ENCODE data around the gene ENTHD1. TPM values are rescaled to one million over a fixed set of nuclear protein-coding genes. Genes with fewer than 3 reads are reported as not detected.

The ENTHD1 gene
- total and polyA plus RNA-seq, 9 of the 15 experiments (the other 6 are each of a cell fraction or from before 2014, with no cell fraction given) = 0.13 to 0.98 (median 0.35) TPM

DNA sequence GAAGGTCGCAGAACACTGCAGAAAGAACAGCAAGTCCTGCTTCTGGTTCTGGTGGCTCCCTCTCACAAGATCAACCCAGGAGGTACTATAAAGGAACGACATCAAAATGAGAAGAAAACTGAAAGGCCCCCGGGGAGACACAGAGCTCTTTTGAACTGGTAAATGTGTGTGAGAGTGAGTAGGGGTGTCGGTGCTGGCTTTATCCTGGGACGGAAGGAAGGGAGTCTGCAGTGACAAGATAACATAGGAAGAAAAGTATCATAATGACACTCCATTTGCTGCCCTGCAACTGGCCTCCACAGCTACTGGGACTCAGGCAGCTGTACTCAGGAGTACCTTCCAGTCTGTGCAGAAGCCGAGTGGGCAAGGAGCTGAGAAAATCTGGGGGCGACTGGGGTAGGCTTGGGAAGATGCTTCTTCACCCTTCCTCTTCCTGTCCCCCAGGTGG, 60.9 kb downstream of the ENTHD1 start (continued):
- TF ChIP-seq, protein P1, sequence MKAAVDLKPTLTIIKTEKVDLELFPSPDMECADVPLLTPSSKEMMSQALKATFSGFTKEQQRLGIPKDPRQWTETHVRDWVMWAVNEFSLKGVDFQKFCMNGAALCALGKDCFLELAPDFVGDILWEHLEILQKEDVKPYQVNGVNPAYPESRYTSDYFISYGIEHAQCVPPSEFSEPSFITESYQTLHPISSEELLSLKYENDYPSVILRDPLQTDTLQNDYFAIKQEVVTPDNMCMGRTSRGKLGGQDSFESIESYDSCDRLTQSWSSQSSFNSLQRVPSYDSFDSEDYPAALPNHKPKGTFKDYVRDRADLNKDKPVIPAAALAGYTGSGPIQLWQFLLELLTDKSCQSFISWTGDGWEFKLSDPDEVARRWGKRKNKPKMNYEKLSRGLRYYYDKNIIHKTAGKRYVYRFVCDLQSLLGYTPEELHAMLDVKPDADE (conservative IDR thresholded peaks at IDR 0.05; ENCODE audit: control insufficient read depth, low read depth, low read length) = no peak
- TF ChIP-seq MTA3 (IDR thresholded peaks at IDR 0.05; ENCODE audit: borderline replicate concordance) (peak; percentile 56; the same call in 1 of the 2 replicates), HLTF (IDR thresholded peaks at IDR 0.05) (no peak), ZNF75A (CRISPR knock-in tag; IDR thresholded peaks at IDR 0.05) (no peak), EHMT2 (IDR thresholded peaks at IDR 0.05) (no peak), CC2D1A (IDR thresholded peaks at IDR 0.05) (peak; percentile 16; the same call in 1 of the 2 replicates), HNRNPH1 (optimal IDR thresholded peaks at IDR 0.05; ENCODE audit: low read depth, low read length) (no peak), ATF7 (IDR thresholded peaks at IDR 0.05) (peak; percentile 42; the same call in 1 of the 2 replicates), ZNF79 (CRISPR knock-in tag; IDR thresholded peaks at IDR 0.05; ENCODE audit: low read depth) (peak; percentile 39; the same call in 1 of the 2 replicates), NFIC (IDR thresholded peaks at IDR 0.05) (peak; percentile 42; the same call in 1 of the 2 replicates), ZNF766 (CRISPR knock-in tag; conservative IDR thresholded peaks at IDR 0.05) (no peak), MCM7 (IDR thresholded peaks at IDR 0.05) (no peak), TAF15 (IDR thresholded peaks at IDR 0.05; ENCODE audit: low read depth, low read length) (no peak), KDM5B (IDR thresholded peaks at IDR 0.05; ENCODE audit: insufficient replicate concordance, low read depth, low read length) (peak; percentile 47), BRD4 (IDR thresholded peaks at IDR 0.05) (no peak)
- TF ChIP-seq, protein P2, sequence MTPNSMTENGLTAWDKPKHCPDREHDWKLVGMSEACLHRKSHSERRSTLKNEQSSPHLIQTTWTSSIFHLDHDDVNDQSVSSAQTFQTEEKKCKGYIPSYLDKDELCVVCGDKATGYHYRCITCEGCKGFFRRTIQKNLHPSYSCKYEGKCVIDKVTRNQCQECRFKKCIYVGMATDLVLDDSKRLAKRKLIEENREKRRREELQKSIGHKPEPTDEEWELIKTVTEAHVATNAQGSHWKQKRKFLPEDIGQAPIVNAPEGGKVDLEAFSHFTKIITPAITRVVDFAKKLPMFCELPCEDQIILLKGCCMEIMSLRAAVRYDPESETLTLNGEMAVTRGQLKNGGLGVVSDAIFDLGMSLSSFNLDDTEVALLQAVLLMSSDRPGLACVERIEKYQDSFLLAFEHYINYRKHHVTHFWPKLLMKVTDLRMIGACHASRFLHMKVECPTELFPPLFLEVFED (CRISPR knock-in tag; conservative IDR thresholded peaks at IDR 0.05) = no peak
- TF ChIP-seq, protein P3, sequence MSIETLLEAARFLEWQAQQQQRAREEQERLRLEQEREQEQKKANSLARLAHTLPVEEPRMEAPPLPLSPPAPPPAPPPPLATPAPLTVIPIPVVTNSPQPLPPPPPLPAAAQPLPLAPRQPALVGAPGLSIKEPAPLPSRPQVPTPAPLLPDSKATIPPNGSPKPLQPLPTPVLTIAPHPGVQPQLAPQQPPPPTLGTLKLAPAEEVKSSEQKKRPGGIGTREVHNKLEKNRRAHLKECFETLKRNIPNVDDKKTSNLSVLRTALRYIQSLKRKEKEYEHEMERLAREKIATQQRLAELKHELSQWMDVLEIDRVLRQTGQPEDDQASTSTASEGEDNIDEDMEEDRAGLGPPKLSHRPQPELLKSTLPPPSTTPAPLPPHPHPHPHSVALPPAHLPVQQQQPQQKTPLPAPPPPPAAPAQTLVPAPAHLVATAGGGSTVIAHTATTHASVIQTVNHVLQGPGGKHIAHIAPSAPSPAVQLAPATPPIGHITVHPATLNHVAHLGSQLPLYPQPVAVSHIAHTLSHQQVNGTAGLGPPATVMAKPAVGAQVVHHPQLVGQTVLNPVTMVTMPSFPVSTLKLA (conservative IDR thresholded peaks at IDR 0.05) = no peak
- TF ChIP-seq, protein P4, sequence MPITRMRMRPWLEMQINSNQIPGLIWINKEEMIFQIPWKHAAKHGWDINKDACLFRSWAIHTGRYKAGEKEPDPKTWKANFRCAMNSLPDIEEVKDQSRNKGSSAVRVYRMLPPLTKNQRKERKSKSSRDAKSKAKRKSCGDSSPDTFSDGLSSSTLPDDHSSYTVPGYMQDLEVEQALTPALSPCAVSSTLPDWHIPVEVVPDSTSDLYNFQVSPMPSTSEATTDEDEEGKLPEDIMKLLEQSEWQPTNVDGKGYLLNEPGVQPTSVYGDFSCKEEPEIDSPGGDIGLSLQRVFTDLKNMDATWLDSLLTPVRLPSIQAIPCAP (CRISPR knock-in tag; IDR thresholded peaks at IDR 0.05; ENCODE audit: borderline replicate concordance) = no peak
- TF ChIP-seq, protein P5, sequence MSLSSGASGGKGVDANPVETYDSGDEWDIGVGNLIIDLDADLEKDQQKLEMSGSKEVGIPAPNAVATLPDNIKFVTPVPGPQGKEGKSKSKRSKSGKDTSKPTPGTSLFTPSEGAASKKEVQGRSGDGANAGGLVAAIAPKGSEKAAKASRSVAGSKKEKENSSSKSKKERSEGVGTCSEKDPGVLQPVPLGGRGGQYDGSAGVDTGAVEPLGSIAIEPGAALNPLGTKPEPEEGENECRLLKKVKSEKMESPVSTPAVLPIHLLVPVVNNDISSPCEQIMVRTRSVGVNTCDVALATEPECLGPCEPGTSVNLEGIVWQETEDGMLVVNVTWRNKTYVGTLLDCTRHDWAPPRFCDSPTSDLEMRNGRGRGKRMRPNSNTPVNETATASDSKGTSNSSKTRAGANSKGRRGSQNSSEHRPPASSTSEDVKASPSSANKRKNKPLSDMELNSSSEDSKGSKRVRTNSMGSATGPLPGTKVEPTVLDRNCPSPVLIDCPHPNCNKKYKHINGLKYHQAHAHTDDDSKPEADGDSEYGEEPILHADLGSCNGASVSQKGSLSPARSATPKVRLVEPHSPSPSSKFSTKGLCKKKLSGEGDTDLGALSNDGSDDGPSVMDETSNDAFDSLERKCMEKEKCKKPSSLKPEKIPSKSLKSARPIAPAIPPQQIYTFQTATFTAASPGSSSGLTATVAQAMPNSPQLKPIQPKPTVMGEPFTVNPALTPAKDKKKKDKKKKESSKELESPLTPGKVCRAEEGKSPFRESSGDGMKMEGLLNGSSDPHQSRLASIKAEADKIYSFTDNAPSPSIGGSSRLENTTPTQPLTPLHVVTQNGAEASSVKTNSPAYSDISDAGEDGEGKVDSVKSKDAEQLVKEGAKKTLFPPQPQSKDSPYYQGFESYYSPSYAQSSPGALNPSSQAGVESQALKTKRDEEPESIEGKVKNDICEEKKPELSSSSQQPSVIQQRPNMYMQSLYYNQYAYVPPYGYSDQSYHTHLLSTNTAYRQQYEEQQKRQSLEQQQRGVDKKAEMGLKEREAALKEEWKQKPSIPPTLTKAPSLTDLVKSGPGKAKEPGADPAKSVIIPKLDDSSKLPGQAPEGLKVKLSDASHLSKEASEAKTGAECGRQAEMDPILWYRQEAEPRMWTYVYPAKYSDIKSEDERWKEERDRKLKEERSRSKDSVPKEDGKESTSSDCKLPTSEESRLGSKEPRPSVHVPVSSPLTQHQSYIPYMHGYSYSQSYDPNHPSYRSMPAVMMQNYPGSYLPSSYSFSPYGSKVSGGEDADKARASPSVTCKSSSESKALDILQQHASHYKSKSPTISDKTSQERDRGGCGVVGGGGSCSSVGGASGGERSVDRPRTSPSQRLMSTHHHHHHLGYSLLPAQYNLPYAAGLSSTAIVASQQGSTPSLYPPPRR (CRISPR knock-in tag; IDR thresholded peaks at IDR 0.05; ENCODE audit: borderline replicate concordance) = no peak

Data from K562 (cell line).